Vagina (tissue), 2 donors: ENCODE results near the gene USP12.

ENCODE experiments used
- CTCF ChIP-seq, 3 experiments: fragments of 450-650 bp in 2 of 3; fragments of 200-600 bp in 1 of 3; sonication (generic) in 1 of 3; IDR thresholded peaks; one replicate each; pipeline ENCODE4 v1.5.1; 2017 to 2019; ENCODE audit warnings: antibody characterized with exemption in 3 of 3, mild to moderate bottlenecking in 2 of 3, moderate library complexity in 2 of 3
- POLR2A ChIP-seq, 2 donors: fragments of 450-650 bp; IDR thresholded peaks; one replicate each; pipeline ENCODE4 v1.6.1; 2017; ENCODE audit warnings: antibody characterized with exemption in 2 of 2, mild to moderate bottlenecking in 2 of 2, moderate library complexity in 2 of 2
- POLR2AphosphoS5 ChIP-seq, 2 donors: sonication (generic); formaldehyde crosslinking; IDR thresholded peaks; one replicate each; pipeline ENCODE4 v1.9.0; 2017; ENCODE audit warnings: antibody characterized with exemption in 2 of 2, mild to moderate bottlenecking in 2 of 2, low read depth in 1 of 2; ENCODE audit not compliant: insufficient read depth in 1 of 2

- TF ChIP-seq CTCF (IDR thresholded peaks at IDR 0.05) (no peak), POLR2A (IDR thresholded peaks at IDR 0.05) (no peak), POLR2AphosphoS5 (IDR thresholded peaks at IDR 0.05; ENCODE audit: insufficient read depth in 1 of 2, low read depth in 1 of 2) (no peak)
These were observed 116.1 kb downstream of the USP12 start for GRCh38 chr13:27055526-27055925.
